Measurements from ENCODE around the gene KIDINS220.

GRCh38 chr2:8786463-8786862, 51.0 kb downstream of the KIDINS220 start:
- TF ChIP-seq PATZ1 (CRISPR knock-in tag; IDR thresholded peaks at IDR 0.05; ENCODE audit: borderline replicate concordance) (no peak), ZFP30 (CRISPR knock-in tag; IDR thresholded peaks at IDR 0.05) (no peak), GLIS3 (CRISPR knock-in tag; IDR thresholded peaks at IDR 0.05) (no peak)
